ENCODE data around the gene LPP. TPM values are rescaled to one million over a fixed set of nuclear protein-coding genes. Genes with fewer than 3 reads are reported as not detected.

LPP gene
- total RNA-seq, 3 donors from 2014 or later (not counting 1 experiment from before 2014, with no cell fraction given): 137 to 163 (median 149) TPM

DNA sequence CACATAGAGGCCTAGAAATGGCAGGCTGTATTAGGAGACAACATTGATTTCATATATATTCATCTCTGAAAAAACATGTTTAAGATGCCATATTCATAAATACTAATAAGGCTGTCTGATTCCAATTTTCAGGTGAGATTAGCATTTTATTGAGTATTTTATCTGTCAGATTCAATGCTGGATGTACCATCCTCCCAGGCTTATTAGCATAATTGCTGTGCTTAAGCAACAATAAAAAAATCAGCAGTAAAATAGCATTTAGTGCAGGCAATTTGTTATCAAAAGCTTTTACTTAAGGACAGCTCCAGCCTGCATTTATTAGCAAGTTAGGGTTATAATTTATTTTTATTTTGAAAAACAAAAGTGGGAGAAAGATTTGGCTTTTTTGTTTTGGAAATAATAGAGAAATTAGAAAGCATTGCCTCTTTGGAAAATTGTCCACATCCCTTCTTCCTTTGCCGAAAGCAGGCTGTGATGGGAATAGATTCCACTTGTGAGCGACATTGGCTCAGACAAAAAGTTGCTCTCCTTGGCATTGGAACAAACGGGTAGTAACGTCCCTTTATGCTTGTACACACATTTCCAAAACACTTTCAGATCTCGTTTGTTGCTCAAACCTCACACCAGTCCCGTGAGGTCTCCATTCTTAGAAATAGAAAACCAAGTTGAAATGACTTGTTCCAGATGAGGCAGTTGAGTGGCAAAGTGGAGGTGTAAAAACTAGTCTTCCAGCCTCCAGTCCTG is 134.0 kb downstream of the LPP start:
- H3K36me3 Mint-ChIP-seq: no peaks in the 10 kb centered on the region
- Histone ChIP-seq H3K9me3 (ENCODE audit: control insufficient read depth, insufficient read depth, low read length) (no peaks in the 10 kb centered on the region), H3K27ac (ENCODE audit: low read length) (no peak overlapping the region), H3K27me3 (ENCODE audit: control insufficient read depth, insufficient read depth, low read length) (no peaks in the 10 kb centered on the region), H3K36me3 (ENCODE audit: control insufficient read depth, insufficient read depth, low read length) (no peaks in the 10 kb centered on the region), H3K4me3 (ENCODE audit: low read length) (no peak overlapping the region), H3K4me1 (ENCODE audit: control insufficient read depth, insufficient read depth, low read length) (no peaks in the 10 kb centered on the region)
- H3K9me3 Mint-ChIP-seq: no peaks in the 10 kb centered on the region
- no peaks in the 10 kb centered on the region for H3K27me3 Mint-ChIP-seq (ENCODE audit: low read depth in 2 of 2)
- H3K4me1 Mint-ChIP-seq: peaks cover 29 to 52% of the 10 kb centered on the region in 2 donors
- no peak overlapping the region for H3K4me3 Mint-ChIP-seq
- intact Hi-C loops (cut with micrococcal nuclease): no loop called here
- no peak for DNase-seq
- ATAC-seq: no peak
- TF ChIP-seq, protein P1, sequence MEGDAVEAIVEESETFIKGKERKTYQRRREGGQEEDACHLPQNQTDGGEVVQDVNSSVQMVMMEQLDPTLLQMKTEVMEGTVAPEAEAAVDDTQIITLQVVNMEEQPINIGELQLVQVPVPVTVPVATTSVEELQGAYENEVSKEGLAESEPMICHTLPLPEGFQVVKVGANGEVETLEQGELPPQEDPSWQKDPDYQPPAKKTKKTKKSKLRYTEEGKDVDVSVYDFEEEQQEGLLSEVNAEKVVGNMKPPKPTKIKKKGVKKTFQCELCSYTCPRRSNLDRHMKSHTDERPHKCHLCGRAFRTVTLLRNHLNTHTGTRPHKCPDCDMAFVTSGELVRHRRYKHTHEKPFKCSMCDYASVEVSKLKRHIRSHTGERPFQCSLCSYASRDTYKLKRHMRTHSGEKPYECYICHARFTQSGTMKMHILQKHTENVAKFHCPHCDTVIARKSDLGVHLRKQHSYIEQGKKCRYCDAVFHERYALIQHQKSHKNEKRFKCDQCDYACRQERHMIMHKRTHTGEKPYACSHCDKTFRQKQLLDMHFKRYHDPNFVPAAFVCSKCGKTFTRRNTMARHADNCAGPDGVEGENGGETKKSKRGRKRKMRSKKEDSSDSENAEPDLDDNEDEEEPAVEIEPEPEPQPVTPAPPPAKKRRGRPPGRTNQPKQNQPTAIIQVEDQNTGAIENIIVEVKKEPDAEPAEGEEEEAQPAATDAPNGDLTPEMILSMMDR (IDR thresholded peaks at IDR 0.05): no peak
- peak overlapping the region in 1 of 2 donors; percentile 22 for H3K27ac Mint-ChIP-seq
- WGBS (ENCODE audit: insufficient coverage): 83% methylated on average over 6 of the region's 6 CpGs

DNA sequence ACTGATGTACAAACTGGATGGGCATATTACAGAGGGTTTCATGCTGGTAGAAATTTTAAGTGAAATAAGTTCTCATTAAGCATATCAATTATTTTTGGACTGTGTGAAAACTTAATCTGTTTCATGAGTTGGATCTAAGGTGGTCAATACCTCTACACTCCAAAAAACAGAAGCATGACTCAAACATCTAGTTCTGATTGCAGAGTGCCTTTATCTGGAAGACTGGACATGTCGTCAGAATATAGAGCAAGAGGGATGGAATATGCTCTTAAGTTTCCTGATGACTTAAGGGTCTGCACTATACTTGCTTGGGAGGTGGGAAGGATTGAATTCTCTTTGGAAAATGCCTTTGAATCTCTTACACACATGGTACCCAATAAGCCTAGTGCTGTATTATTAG is 138.3 kb downstream of the LPP start:
- no peak overlapping the region for H3K4me3 ChIP-seq (ENCODE audit: low read length)
- H3K9me3 ChIP-seq (ENCODE audit: control insufficient read depth, insufficient read depth, low read length): no peaks in the 10 kb centered on the region
- Mint-ChIP-seq H3K27ac (peak overlapping the region in 1 of 2 donors; percentile 57), H3K27me3 (ENCODE audit: low read depth in 2 of 2) (no peaks in the 10 kb centered on the region), H3K36me3 (no peaks in the 10 kb centered on the region), H3K4me3 (peak overlapping the region; percentile 65), H3K9me3 (no peaks in the 10 kb centered on the region), H3K4me1 (peaks cover 44 to 45% of the 10 kb centered on the region in 2 donors)
- no peak for ATAC-seq
- no peak for DNase-seq
- H3K27me3 ChIP-seq (ENCODE audit: control insufficient read depth, insufficient read depth, low read length): no peaks in the 10 kb centered on the region
- 89% methylated on average over 1 of the region's 1 CpG for WGBS (ENCODE audit: insufficient coverage)
- intact Hi-C loops (cut with micrococcal nuclease): no loop called here
- H3K4me1 ChIP-seq (ENCODE audit: control insufficient read depth, insufficient read depth, low read length): peaks cover 4% of the 10 kb centered on the region
- TF ChIP-seq, protein P1 (IDR thresholded peaks at IDR 0.05): no peak
- H3K27ac ChIP-seq (ENCODE audit: low read length): no peak overlapping the region
- H3K36me3 ChIP-seq (ENCODE audit: control insufficient read depth, insufficient read depth, low read length): no peaks in the 10 kb centered on the region

DNA sequence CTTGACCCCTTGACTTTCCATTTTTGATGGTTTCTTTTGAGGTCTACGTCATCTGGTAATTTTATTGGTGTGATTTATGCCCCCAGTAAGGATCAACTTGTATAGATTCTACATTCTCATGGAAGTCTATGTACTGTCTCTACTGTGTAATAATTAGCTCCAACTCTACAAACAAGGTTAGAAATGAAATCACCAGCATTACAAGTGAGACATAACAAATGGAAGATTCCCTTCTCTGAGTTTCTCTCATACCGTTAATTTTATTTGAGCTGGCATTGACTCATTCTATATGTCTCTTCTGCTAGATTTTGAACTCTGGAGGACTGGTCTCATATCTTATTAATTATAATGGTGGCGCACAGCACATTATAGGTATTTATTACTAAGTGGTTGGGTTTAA is 138.9 kb downstream of the LPP start:
- H3K27ac Mint-ChIP-seq: no peak overlapping the region
- no peaks in the 10 kb centered on the region for H3K27me3 ChIP-seq (ENCODE audit: control insufficient read depth, insufficient read depth, low read length)
- no peak for DNase-seq
- no peak overlapping the region for H3K4me3 ChIP-seq (ENCODE audit: low read length)
- intact Hi-C loops (cut with micrococcal nuclease): no loop called here
- no peak overlapping the region for H3K27ac ChIP-seq (ENCODE audit: low read length)
- WGBS (ENCODE audit: insufficient coverage): 92% methylated on average over 2 of the region's 3 CpGs
- H3K9me3 ChIP-seq (ENCODE audit: control insufficient read depth, insufficient read depth, low read length): no peaks in the 10 kb centered on the region
- H3K4me1 Mint-ChIP-seq: peaks cover 44 to 49% of the 10 kb centered on the region in 2 donors
- H3K9me3 Mint-ChIP-seq: no peaks in the 10 kb centered on the region
- no peak overlapping the region for H3K4me3 Mint-ChIP-seq
- no peaks in the 10 kb centered on the region for H3K36me3 ChIP-seq (ENCODE audit: control insufficient read depth, insufficient read depth, low read length)
- peaks cover 4% of the 10 kb centered on the region for H3K4me1 ChIP-seq (ENCODE audit: control insufficient read depth, insufficient read depth, low read length)
- no peak for ATAC-seq
- no peaks in the 10 kb centered on the region for H3K36me3 Mint-ChIP-seq
- H3K27me3 Mint-ChIP-seq (ENCODE audit: low read depth in 2 of 2): no peaks in the 10 kb centered on the region
- TF ChIP-seq, protein P1 (IDR thresholded peaks at IDR 0.05): no peak

DNA sequence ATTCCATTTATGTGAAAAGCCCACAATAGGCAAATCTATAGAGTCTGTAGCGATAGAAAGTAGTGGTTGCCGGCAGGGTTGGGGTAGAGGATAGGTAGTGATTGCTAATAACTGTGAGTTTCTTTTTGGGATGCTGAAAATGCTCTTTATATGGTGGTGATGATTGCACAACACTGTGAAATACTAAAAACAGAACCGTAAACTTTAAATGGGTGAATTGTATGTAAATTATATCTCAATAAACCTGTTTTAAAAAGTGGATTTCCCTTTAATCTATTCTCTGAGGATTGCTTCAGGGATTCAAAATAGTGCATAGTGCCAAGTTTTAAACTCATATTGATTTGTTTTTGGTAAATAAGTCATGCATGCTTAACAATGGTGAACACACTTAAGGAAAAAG is 140.2 kb downstream of the LPP start:
- H3K27me3 ChIP-seq (ENCODE audit: control insufficient read depth, insufficient read depth, low read length): no peaks in the 10 kb centered on the region
- no peaks in the 10 kb centered on the region for H3K36me3 ChIP-seq (ENCODE audit: control insufficient read depth, insufficient read depth, low read length)
- intact Hi-C loops (cut with micrococcal nuclease): no loop called here
- Mint-ChIP-seq H3K36me3 (no peaks in the 10 kb centered on the region), H3K4me1 (peaks cover 57 to 62% of the 10 kb centered on the region in 2 donors), H3K27me3 (ENCODE audit: low read depth in 2 of 2) (no peaks in the 10 kb centered on the region), H3K9me3 (no peaks in the 10 kb centered on the region), H3K4me3 (no peak overlapping the region), H3K27ac (no peak overlapping the region)
- TF ChIP-seq, protein P1 (IDR thresholded peaks at IDR 0.05): no peak
- H3K4me1 ChIP-seq (ENCODE audit: control insufficient read depth, insufficient read depth, low read length): peaks cover 14% of the 10 kb centered on the region
- DNase-seq (no peak), ATAC-seq (no peak)
- H3K9me3 ChIP-seq (ENCODE audit: control insufficient read depth, insufficient read depth, low read length): no peaks in the 10 kb centered on the region
- no peak overlapping the region for H3K27ac ChIP-seq (ENCODE audit: low read length)
- H3K4me3 ChIP-seq (ENCODE audit: low read length): no peak overlapping the region
- 79% methylated on average over 2 of the region's 3 CpGs for WGBS (ENCODE audit: insufficient coverage)
